PFSK-1 (cell line): ENCODE results near the gene DDC. TPM values are rescaled to one million over a fixed set of nuclear protein-coding genes. Genes with fewer than 3 reads are reported as not detected.

ENCODE experiments used
- FOXP2 ChIP-seq: optimal IDR thresholded peaks from 2 replicates; pipeline ENCODE3; 2011; ENCODE audit warnings: borderline replicate concordance, control low read depth, inconsistent platforms; ENCODE audit not compliant: insufficient read depth; ENCODE audit errors: extremely low read length, extremely low read depth
- POLR2AphosphoS5 ChIP-seq: IDR thresholded peaks from 2 replicates; pipeline ENCODE4 v1.6.1; 2012; ENCODE audit warnings: low read depth, mild to moderate bottlenecking, control low read depth, low read length, moderate library complexity
- SIN3A ChIP-seq: IDR thresholded peaks from 2 replicates; pipeline ENCODE4 v1.6.1; 2012; ENCODE audit warnings: mild to moderate bottlenecking, low read length, moderate library complexity, borderline replicate concordance; ENCODE audit not compliant: insufficient read depth
- TAF1 ChIP-seq: IDR thresholded peaks from 2 replicates; pipeline ENCODE4 v1.6.1; 2012; ENCODE audit warnings: low read length, control low read depth, borderline replicate concordance; ENCODE audit not compliant: insufficient read depth
- polyA plus RNA-seq: library from polyadenylated mRNA; unstranded; fragments of >200 nt; gene quantifications from one replicate; pipeline ENCODE4 v1.2.1, GENCODE V29; 2012; ENCODE audit warnings: low read depth, missing spikeins; ENCODE audit not compliant: insufficient read length
- TF ChIP-seq, protein P1 (sequence below), 2 experiments: IDR thresholded peaks; 2 replicates each; pipeline versions ENCODE4 v1.6.1 to v1.8.0; 2011 to 2012; ENCODE audit warnings: low read depth in 2 of 2, low read length in 2 of 2, control low read depth in 1 of 2, inconsistent platforms in 1 of 2, mild to moderate bottlenecking in 1 of 2, moderate library complexity in 1 of 2; ENCODE audit not compliant: insufficient read depth in 1 of 2

Gene DDC
- polyA plus RNA-seq, result not detected

- TF ChIP-seq TAF1 (no peak), SIN3A (no peak), POLR2AphosphoS5 (no peak), FOXP2 (no peak)
- TF ChIP-seq, protein P1, sequence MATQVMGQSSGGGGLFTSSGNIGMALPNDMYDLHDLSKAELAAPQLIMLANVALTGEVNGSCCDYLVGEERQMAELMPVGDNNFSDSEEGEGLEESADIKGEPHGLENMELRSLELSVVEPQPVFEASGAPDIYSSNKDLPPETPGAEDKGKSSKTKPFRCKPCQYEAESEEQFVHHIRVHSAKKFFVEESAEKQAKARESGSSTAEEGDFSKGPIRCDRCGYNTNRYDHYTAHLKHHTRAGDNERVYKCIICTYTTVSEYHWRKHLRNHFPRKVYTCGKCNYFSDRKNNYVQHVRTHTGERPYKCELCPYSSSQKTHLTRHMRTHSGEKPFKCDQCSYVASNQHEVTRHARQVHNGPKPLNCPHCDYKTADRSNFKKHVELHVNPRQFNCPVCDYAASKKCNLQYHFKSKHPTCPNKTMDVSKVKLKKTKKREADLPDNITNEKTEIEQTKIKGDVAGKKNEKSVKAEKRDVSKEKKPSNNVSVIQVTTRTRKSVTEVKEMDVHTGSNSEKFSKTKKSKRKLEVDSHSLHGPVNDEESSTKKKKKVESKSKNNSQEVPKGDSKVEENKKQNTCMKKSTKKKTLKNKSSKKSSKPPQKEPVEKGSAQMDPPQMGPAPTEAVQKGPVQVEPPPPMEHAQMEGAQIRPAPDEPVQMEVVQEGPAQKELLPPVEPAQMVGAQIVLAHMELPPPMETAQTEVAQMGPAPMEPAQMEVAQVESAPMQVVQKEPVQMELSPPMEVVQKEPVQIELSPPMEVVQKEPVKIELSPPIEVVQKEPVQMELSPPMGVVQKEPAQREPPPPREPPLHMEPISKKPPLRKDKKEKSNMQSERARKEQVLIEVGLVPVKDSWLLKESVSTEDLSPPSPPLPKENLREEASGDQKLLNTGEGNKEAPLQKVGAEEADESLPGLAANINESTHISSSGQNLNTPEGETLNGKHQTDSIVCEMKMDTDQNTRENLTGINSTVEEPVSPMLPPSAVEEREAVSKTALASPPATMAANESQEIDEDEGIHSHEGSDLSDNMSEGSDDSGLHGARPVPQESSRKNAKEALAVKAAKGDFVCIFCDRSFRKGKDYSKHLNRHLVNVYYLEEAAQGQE (IDR thresholded peaks at IDR 0.05; ENCODE audit: insufficient read depth in 1 of 2, low read depth in 2 of 2, low read length in 2 of 2), result no peak
Measured at GRCh38 chr7:50564640-50565558, at the start of gene DDC. DDC (minus strand) TSS chr7:50565405; CDS start chr7:50544085, 21,320 bp downstream.

GRCh38 chr7:50613473-50613872 lies 48.3 kb upstream of the DDC start:
- TF ChIP-seq SIN3A (no peak), POLR2AphosphoS5 (no peak), FOXP2 (no peak), TAF1 (no peak)
- TF ChIP-seq, protein P1 (IDR thresholded peaks at IDR 0.05; ENCODE audit: insufficient read depth in 1 of 2, low read depth in 2 of 2, low read length in 2 of 2), result no peak

DNA sequence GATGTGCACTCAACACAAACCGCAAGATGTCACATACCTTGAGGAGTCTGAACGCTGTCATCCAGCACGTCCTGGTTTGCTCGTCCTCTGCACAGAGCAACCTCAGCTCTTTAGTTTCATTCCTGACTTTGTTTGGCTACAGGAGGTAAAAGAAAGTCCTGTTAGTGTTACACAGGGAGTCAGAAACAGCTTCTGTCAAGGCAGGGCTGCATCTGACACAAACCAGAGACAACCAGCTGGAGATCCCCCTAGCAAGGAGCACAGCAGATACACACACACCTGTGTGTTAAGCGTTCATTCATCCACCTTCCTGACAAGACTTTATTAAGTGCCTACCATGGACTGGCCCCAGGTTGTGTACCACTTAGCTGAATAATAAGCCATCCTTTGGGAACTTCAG lies 47.5 kb upstream of the DDC start:
- no peak for TF ChIP-seq FOXP2
- no peak for TF ChIP-seq SIN3A
- TF ChIP-seq, protein P1 (IDR thresholded peaks at IDR 0.05; ENCODE audit: insufficient read depth in 1 of 2, low read depth in 2 of 2, low read length in 2 of 2), result no peak
- no peak for TF ChIP-seq POLR2AphosphoS5
- TF ChIP-seq TAF1, result no peak

DNA sequence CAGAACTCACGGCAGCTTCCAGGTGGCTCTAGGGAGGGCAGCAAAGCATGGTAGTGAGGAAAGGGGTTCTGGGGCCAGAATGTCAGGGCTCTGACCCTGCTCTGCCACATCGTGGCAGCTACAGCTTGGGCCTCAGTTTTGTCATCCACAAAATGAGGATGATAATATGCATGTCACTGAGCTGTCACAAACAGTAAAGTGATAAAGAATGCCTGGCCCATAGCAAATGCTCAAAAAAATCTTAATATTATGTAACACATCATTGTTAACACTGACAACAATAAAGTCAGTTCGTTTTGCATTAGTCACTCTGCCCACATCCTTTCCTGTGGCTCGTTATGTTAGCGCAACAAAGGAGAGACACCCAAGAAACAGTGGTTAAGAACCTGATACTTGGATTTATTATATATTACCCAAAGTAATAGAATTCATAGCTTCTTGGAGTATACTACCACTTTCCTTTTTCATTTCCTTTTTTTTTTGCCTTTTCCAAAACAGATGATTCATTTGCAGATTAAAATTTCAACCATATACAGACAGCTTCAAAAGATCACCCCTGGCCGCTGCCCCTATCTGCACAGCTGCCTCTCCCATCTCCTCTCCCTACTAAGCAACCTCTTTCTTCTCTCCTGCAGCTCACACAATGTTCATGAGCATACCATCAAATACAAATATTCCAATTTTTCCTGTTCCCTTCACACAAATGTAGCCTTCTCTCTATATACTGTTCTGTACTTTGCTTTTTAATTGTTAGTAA lies 45.5 kb upstream of the DDC start:
- no peak for TF ChIP-seq SIN3A
- TF ChIP-seq FOXP2, result no peak
- TF ChIP-seq, protein P1 (IDR thresholded peaks at IDR 0.05; ENCODE audit: insufficient read depth in 1 of 2, low read depth in 2 of 2, low read length in 2 of 2), result no peak
- TF ChIP-seq POLR2AphosphoS5, result no peak
- TF ChIP-seq TAF1, result no peak
